SHP77 (cell line): Measurements from ENCODE around the gene HNRNPF.
"Not testable (repeated sequence)": the region's sequence is repeated elsewhere in the genome, so short reads cannot be mapped to it uniquely, and the experiment has no call there.

Experiments
- DNase-seq, 2 experiments: peaks; one replicate each; lab custom pipeline; 2025; lab: John Stamatoyannopoulos, UW

HNRNPF gene

GRCh38 chr10:43348511-43349312, 60.3 kb downstream of the HNRNPF start:
- peak; percentile 54 to 71 for DNase-seq

GRCh38 chr10:43347997-43348396, 61.0 kb downstream of the HNRNPF start:
- no peak for DNase-seq

- DNase-seq, result no peak
These were observed 64.9 kb downstream of the HNRNPF start for GRCh38 chr10:43344051-43344450.

GRCh38 chr10:43343126-43343525, 65.9 kb downstream of the HNRNPF start:
- no peak for DNase-seq

GRCh38 chr10:43342279-43343125, 66.5 kb downstream of the HNRNPF start:
- no peak for DNase-seq

- DNase-seq, result no peak
These were observed 67.5 kb downstream of the HNRNPF start for GRCh38 chr10:43341450-43341849.

- no peak for DNase-seq
These were observed 68.4 kb downstream of the HNRNPF start for GRCh38 chr10:43340619-43341018.

GRCh38 chr10:43340101-43340500, 68.9 kb downstream of the HNRNPF start:
- no peak for DNase-seq

- no peak for DNase-seq
These were observed 69.8 kb downstream of the HNRNPF start for GRCh38 chr10:43339136-43339535.

- no peak for DNase-seq
These were observed 70.9 kb downstream of the HNRNPF start for GRCh38 chr10:43338117-43338516.

- not testable (repeated sequence) for DNase-seq
These were observed 71.5 kb downstream of the HNRNPF start for GRCh38 chr10:43337536-43337935.

- DNase-seq, result no peak
These were observed 72.2 kb downstream of the HNRNPF start for GRCh38 chr10:43336641-43337318.

- no peak for DNase-seq
These were observed 72.9 kb downstream of the HNRNPF start for GRCh38 chr10:43336061-43336460.
